HG03108 (cell line): ENCODE results near the gene CHRNG.

Experiments
- ATAC-seq: cut with Tn5 transposase; IDR thresholded peaks from one replicate; pipeline ENCODE4 v1.9.1; 2021; ENCODE audit warnings: moderate library complexity; ENCODE audit not compliant: unreplicated experiment

Gene CHRNG

GRCh38 chr2:232575404-232575746 lies 35.9 kb downstream of the CHRNG start:
- ATAC-seq, result no peak

- ATAC-seq, result no peak
These were observed 37.5 kb downstream of the CHRNG start for GRCh38 chr2:232576995-232577394.

GRCh38 chr2:232577841-232578240 lies 38.3 kb downstream of the CHRNG start:
- no peak for ATAC-seq

GRCh38 chr2:232578626-232579025 lies 39.1 kb downstream of the CHRNG start:
- no peak for ATAC-seq

- ATAC-seq, result no peak
These were observed 41.1 kb downstream of the CHRNG start for GRCh38 chr2:232580648-232580981.

- peak; percentile 37 for ATAC-seq
These were observed 42.2 kb downstream of the CHRNG start for GRCh38 chr2:232581725-232582124.

- no peak for ATAC-seq
These were observed 44.7 kb downstream of the CHRNG start for GRCh38 chr2:232584238-232584637.

- ATAC-seq, result no peak
These were observed 47.5 kb downstream of the CHRNG start for GRCh38 chr2:232586943-232587505.

- ATAC-seq, result no peak
These were observed 48.0 kb downstream of the CHRNG start for GRCh38 chr2:232587512-232587911.

GRCh38 chr2:232588031-232588430 lies 48.5 kb downstream of the CHRNG start:
- no peak for ATAC-seq

GRCh38 chr2:232588680-232589585 lies 49.4 kb downstream of the CHRNG start:
- ATAC-seq, result no peak

- no peak for ATAC-seq
These were observed 53.4 kb downstream of the CHRNG start for GRCh38 chr2:232592772-232593395.

GRCh38 chr2:232593982-232594381 lies 54.5 kb downstream of the CHRNG start:
- ATAC-seq, result no peak
